ENCODE measurements around the gene RNF169.

DNA sequence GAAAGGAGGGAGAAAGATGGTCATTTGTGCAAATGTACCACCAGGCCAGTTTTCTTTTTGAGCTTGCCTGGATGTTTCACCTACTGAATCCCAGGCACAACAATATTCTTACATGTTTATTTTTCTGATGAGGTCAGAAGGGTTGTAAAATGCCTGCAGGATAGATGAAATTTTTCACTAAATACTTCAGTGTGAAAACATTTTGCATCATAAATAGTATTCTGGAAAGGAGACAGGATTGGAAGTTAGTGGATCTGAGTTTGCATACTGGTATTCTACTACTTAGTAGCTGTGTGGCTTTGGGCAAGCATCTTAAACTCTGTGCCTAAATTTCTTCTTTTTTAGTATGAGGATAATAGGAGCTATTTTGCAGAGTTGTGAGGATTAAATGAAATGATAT is 24.8 kb downstream of the RNF169 start:
- TF ChIP-seq, protein P1, sequence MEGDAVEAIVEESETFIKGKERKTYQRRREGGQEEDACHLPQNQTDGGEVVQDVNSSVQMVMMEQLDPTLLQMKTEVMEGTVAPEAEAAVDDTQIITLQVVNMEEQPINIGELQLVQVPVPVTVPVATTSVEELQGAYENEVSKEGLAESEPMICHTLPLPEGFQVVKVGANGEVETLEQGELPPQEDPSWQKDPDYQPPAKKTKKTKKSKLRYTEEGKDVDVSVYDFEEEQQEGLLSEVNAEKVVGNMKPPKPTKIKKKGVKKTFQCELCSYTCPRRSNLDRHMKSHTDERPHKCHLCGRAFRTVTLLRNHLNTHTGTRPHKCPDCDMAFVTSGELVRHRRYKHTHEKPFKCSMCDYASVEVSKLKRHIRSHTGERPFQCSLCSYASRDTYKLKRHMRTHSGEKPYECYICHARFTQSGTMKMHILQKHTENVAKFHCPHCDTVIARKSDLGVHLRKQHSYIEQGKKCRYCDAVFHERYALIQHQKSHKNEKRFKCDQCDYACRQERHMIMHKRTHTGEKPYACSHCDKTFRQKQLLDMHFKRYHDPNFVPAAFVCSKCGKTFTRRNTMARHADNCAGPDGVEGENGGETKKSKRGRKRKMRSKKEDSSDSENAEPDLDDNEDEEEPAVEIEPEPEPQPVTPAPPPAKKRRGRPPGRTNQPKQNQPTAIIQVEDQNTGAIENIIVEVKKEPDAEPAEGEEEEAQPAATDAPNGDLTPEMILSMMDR (conservative IDR thresholded peaks at IDR 0.05; ENCODE audit: low read depth, low read length): no peak
- no peak for TF ChIP-seq EZH2 (IDR thresholded peaks at IDR 0.05; ENCODE audit: borderline replicate concordance, low read depth, low read length, poor library complexity, severe bottlenecking)
